ENCODE measurements around the gene AFG3L2.

DNA sequence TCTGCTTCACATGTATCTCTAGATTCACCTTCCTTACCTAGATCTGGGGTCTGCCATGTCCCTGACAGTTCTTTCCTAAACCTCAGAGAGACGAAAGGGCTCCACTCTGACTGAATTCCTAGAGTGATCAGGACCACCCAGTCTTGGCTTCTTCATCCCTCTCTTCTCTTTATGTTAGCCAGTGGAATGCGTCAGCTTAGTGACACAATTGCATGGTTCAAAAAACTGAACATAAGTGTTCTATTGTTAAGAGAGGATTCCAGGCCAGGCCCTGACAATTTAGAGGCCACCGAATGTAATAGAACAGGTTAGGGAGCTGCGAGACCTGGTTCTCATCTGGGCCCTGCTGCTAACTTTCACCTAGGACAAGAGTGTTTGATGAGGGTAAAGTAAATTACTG is 40.7 kb upstream of the AFG3L2 start:
- TF ChIP-seq EZH2 (IDR thresholded peaks at IDR 0.05) (no peak), POLR2AphosphoS5 (IDR thresholded peaks at IDR 0.05; ENCODE audit: borderline replicate concordance, low read depth, low read length) (no peak), FOXP2 (optimal IDR thresholded peaks at IDR 0.05; ENCODE audit: control extremely low read depth, extremely low read length, insufficient read depth) (no peak)

All from SK-N-MC (cell line).